Vagina (tissue), 2 donors: ENCODE data around the gene CKAP5.

Source experiments
- POLR2A ChIP-seq, 2 donors: fragments of 450-650 bp; IDR thresholded peaks; one replicate each; pipeline ENCODE4 v1.6.1; 2017; ENCODE audit warnings: antibody characterized with exemption in 2 of 2, mild to moderate bottlenecking in 2 of 2, moderate library complexity in 2 of 2
- POLR2AphosphoS5 ChIP-seq, 2 donors: sonication (generic); formaldehyde crosslinking; IDR thresholded peaks; one replicate each; pipeline ENCODE4 v1.9.0; 2017; ENCODE audit warnings: antibody characterized with exemption in 2 of 2, mild to moderate bottlenecking in 2 of 2, low read depth in 1 of 2; ENCODE audit not compliant: insufficient read depth in 1 of 2

GRCh38 chr11:46892109-46892508 lies 46.0 kb upstream of the CKAP5 start:
- TF ChIP-seq POLR2A (IDR thresholded peaks at IDR 0.05) (no peak), POLR2AphosphoS5 (IDR thresholded peaks at IDR 0.05; ENCODE audit: insufficient read depth in 1 of 2, low read depth in 1 of 2) (no peak)
